Measurements from ENCODE around the gene GADL1.

GADL1 gene

GRCh38 chr3:30691249-30691880 is 203.1 kb downstream of the GADL1 start:
- DNase-seq, result no peak

- no peak for DNase-seq
Observed at GRCh38 chr3:30690199-30690598, 204.3 kb downstream of the GADL1 start.

GRCh38 chr3:30688776-30689641 is 205.5 kb downstream of the GADL1 start:
- no peak for DNase-seq

- no peak for DNase-seq
Observed at GRCh38 chr3:30687930-30688570, 206.4 kb downstream of the GADL1 start.

- DNase-seq, result no peak
Observed at GRCh38 chr3:30686799-30687198, 207.7 kb downstream of the GADL1 start.

GRCh38 chr3:30686176-30686575 is 208.3 kb downstream of the GADL1 start:
- no peak for DNase-seq

- DNase-seq, result no peak
Observed at GRCh38 chr3:30685267-30685667, 209.2 kb downstream of the GADL1 start.

- no peak for DNase-seq
Observed at GRCh38 chr3:30684356-30684755, 210.1 kb downstream of the GADL1 start.

- DNase-seq, result no peak
Observed at GRCh38 chr3:30683769-30684168, 210.7 kb downstream of the GADL1 start.

- DNase-seq, result no peak
Observed at GRCh38 chr3:30682434-30683155, 211.9 kb downstream of the GADL1 start.

- DNase-seq, result no peak
Observed at GRCh38 chr3:30681649-30682211, 212.7 kb downstream of the GADL1 start.

- DNase-seq, result no peak
Observed at GRCh38 chr3:30680789-30681648, 213.4 kb downstream of the GADL1 start.

- no peak for DNase-seq
Observed at GRCh38 chr3:30679045-30679444, 215.4 kb downstream of the GADL1 start.

GRCh38 chr3:30677347-30677685 is 217.1 kb downstream of the GADL1 start:
- DNase-seq, result no peak

GRCh38 chr3:30676424-30677346 is 217.8 kb downstream of the GADL1 start:
- DNase-seq, result no peak
